Heart right ventricle (tissue), 16 donors: Measurements from ENCODE around the gene PPP1R8. TPM values are rescaled to one million over a fixed set of nuclear protein-coding genes. Genes with fewer than 3 reads are reported as not detected.

Source experiments
- ATAC-seq, 8 donors: fragments of 200-7000 bp; cut with Tn5 transposase; one replicate each; pipeline ENCODE4 v1.9.1; 2020; ENCODE audit warnings: mild to moderate bottlenecking in 8 of 8, moderate library complexity in 8 of 8, moderate number of reproducible peaks in 1 of 8
- DNase-seq, 2 donors: peaks; one replicate each; pipeline ENCODE4 v3.0.0-alpha.2; 2020
- H3K27ac ChIP-seq, 10 donors: fragments of 200-600 bp; sonication (generic) in 2 of 10; one replicate each; pipeline versions ENCODE4 v1.5.0 to v1.8.0; 2020 to 2022; ENCODE audit warnings: mild to moderate bottlenecking in 3 of 10
- H3K27me3 ChIP-seq, 7 donors: fragments of 200-600 bp; one replicate each; pipeline ENCODE4 v1.8.0; 2021 to 2022; ENCODE audit warnings: mild to moderate bottlenecking in 2 of 7
- H3K36me3 ChIP-seq, 9 donors: fragments of 200-600 bp; sonication (generic) in 1 of 9; one replicate each; pipeline versions ENCODE4 v1.5.0 to v1.8.0; 2020 to 2022; ENCODE audit warnings: mild to moderate bottlenecking in 2 of 9
- H3K4me1 ChIP-seq, 9 donors: fragments of 200-600 bp; sonication (generic) in 1 of 9; one replicate each; pipeline versions ENCODE4 v1.5.0 to v1.8.0; 2020 to 2022; ENCODE audit warnings: mild to moderate bottlenecking in 4 of 9
- H3K4me3 ChIP-seq, 10 donors: fragments of 200-600 bp; sonication (generic) in 2 of 10; one replicate each; pipeline versions ENCODE4 v1.5.0 to v1.8.0; 2020 to 2022; ENCODE audit warnings: mild to moderate bottlenecking in 7 of 10, moderate library complexity in 2 of 10
- H3K9me3 ChIP-seq, 11 donors: fragments of 200-600 bp in 10 of 11; sonication (generic) in 2 of 11; one replicate each; pipeline versions ENCODE4 v1.5.0 to v1.8.0; 2013 to 2022; ENCODE audit warnings: mild to moderate bottlenecking in 2 of 11, control low read depth in 1 of 11, moderate library complexity in 1 of 11
- CTCF ChIP-seq, 9 donors: fragments of 200-600 bp; sonication (generic) in 2 of 9; IDR thresholded peaks; one replicate each; pipeline versions ENCODE4 v1.5.0 to v1.8.0; 2021 to 2022; ENCODE audit warnings: antibody characterized with exemption in 9 of 9, mild to moderate bottlenecking in 5 of 9, moderate library complexity in 1 of 9
- WGBS, 2 donors: extraction: QIAGEN DNeasy Blood & Tissue Kit; methylation state at CpG; one replicate each; pipeline ENCODE4 v1.1.7; 2013; ENCODE audit warnings: inconsistent platforms in 1 of 2; 5-methylcytosine and 5-hydroxymethylcytosine counted together
- intact Hi-C, 10 donors: fragments of 100-400 bp; cut with DNase I; formaldehyde crosslinking; loops; one replicate each; pipeline versions ENCODE4 v1.11.1 to v1.14.2; 2022
- polyA plus RNA-seq, 2 donors: library from polyadenylated mRNA; stranded (reverse); fragments of 200-250 nt; gene quantifications; one replicate each; pipeline ENCODE4 v1.2.3, GENCODE V29; 2013
- total RNA-seq, 10 donors: library from RNA; stranded (reverse); fragmentation: NEBNext Ultra II Directional in 3 of 10; extraction: Animal tissue kit (Norgen Biotek cat#: 25700) in 3 of 10; gene quantifications; one replicate each; pipeline versions ENCODE4 v1.2.1 to v1.2.4, GENCODE V29; 2021 to 2023
- donor health status: Arrhythmogenic right ventricular cardiomyopathy.
- donor health status: ischemic (EF 13 %, LVEDD 7.1; RV severe dilation, severe dysfunction).
- donor health status: healthy with polysubstance abuse.
- donor health status: DM: no; HTN: yes; CAD: no.
- donor health status: DM: no; HTN: no; CAD: no.
- donor health status: ischemic (EF 25% LVEDD 6.9; RV normal size, moderate dysfunction).
- donor health status: ischemic (EF 25% LVEDD 5.7; RV mildly dilated, moderate dysfunction).
- donor health status: healthy.
- donor health status: DM: yes; HTN: yes; CAD: no.
- donor health status: Ischemic cardiomyopathy.
- donor health status: ischemic (EF 35%, LVEDD 5.7; RV mildly dilated, moderate dysfunction).
- donor health status: nonischemic (EF 11% LVEDD 7.7; RV severe dilation, severe dysfunction).
- donor health status: DM: yes; HTN: yes; CAD: no.
- donor health status: PGD.
- donor health status: ischemic (EF 29% LVEDD 5.4; RV normal size, mild dysfunction).
- donor health status: nonischemic (EF 23%, LVEDD 6.1; RV moderate dilation, normal function).

PPP1R8 gene
- total and polyA plus RNA-seq, 12 donors = 13.9 to 33.4 (median 25.6) TPM

GRCh38 chr1:27863538-27863915, 32.9 kb downstream of the PPP1R8 start:
- Histone ChIP-seq H3K4me3 (no peak overlapping the region), H3K9me3 (no peaks in the 10 kb centered on the region), H3K36me3 (no peaks in the 10 kb centered on the region), H3K27ac (peak overlapping the region in 8 of 10 donors; percentile 42 to 94 (median 57)), H3K4me1 (peaks cover 0 to 56% (median 2%) of the 10 kb centered on the region in 9 donors), H3K27me3 (no peaks in the 10 kb centered on the region)
- intact Hi-C loops = loop anchor here in 4 of 10 donors (10.0 kb wide), 2 partner anchors 111 to 341 kb away; no protein-coding TSS in a partner anchor
- ATAC-seq (peak in 7 of 8 donors; percentile 40 to 64 (median 53)), DNase-seq (no peak)
- 77 to 100% methylated on average over 1 of the region's 1 CpG for WGBS, 2 donors
- no peak for TF ChIP-seq CTCF (IDR thresholded peaks at IDR 0.05)

GRCh38 chr1:27864264-27864895, 33.8 kb downstream of the PPP1R8 start:
- Histone ChIP-seq H3K27me3 (no peaks in the 10 kb centered on the region), H3K27ac (peak overlapping the region in 8 of 10 donors; percentile 42 to 94 (median 57)), H3K36me3 (no peaks in the 10 kb centered on the region), H3K4me3 (no peak overlapping the region), H3K9me3 (no peaks in the 10 kb centered on the region), H3K4me1 (peaks cover 0 to 56% (median 7%) of the 10 kb centered on the region in 9 donors)
- TF ChIP-seq CTCF (IDR thresholded peaks at IDR 0.05) = no peak
- intact Hi-C loops = loop anchor here in 4 of 10 donors (10.0 kb wide), 2 partner anchors 110 to 340 kb away; no protein-coding TSS in a partner anchor
- ATAC-seq (peak in 7 of 8 donors; percentile 18 to 73 (median 53)), DNase-seq (no peak)
- 86 to 90% methylated on average over 8 of the region's 8 CpGs for WGBS, 2 donors

GRCh38 chr1:27865821-27866220, 35.2 kb downstream of the PPP1R8 start:
- no peaks in the 10 kb centered on the region for H3K36me3 ChIP-seq
- no peaks in the 10 kb centered on the region for H3K27me3 ChIP-seq
- TF ChIP-seq CTCF (IDR thresholded peaks at IDR 0.05) = no peak
- no peaks in the 10 kb centered on the region for H3K9me3 ChIP-seq
- ATAC-seq = no peak
- intact Hi-C loops = loop anchor here in 4 of 10 donors (10.0 kb wide), 2 partner anchors 109 to 339 kb away; no protein-coding TSS in a partner anchor
- WGBS, 2 donors = 90 to 93% methylated on average over 10 of the region's 10 CpGs
- peak overlapping the region in 1 of 10 donors; percentile 94 for H3K27ac ChIP-seq
- no peak overlapping the region for H3K4me3 ChIP-seq
- peaks cover 0 to 65% (median 7%) of the 10 kb centered on the region in 9 donors for H3K4me1 ChIP-seq
- no peak for DNase-seq

GRCh38 chr1:27868556-27868931, 38.0 kb downstream of the PPP1R8 start:
- intact Hi-C loops = loop anchor here in 4 of 10 donors (10.0 kb wide), 2 partner anchors 106 to 336 kb away; no protein-coding TSS in a partner anchor
- DNase-seq (no peak), ATAC-seq (no peak)
- Histone ChIP-seq H3K9me3 (no peaks in the 10 kb centered on the region), H3K4me3 (no peak overlapping the region), H3K27me3 (peaks cover 0 to 5% (median 0%) of the 10 kb centered on the region in 7 donors), H3K4me1 (peaks cover 0 to 51% (median 8%) of the 10 kb centered on the region in 9 donors), H3K36me3 (no peaks in the 10 kb centered on the region), H3K27ac (peak overlapping the region in 4 of 10 donors; percentile 12 to 90 (median 48))
- WGBS, 2 donors = 90 to 93% methylated on average over 11 of the region's 11 CpGs
- TF ChIP-seq CTCF (IDR thresholded peaks at IDR 0.05) = no peak
